Suprapubic skin (tissue), 4 donors: ENCODE data around the gene AIG1. TPM values are rescaled to one million over a fixed set of nuclear protein-coding genes. Genes with fewer than 3 reads are reported as not detected.
"Not testable (repeated sequence)": the region's sequence is repeated elsewhere in the genome, so short reads cannot be mapped to it uniquely, and the experiment has no call there.

Experiments used
- DNase-seq, 2 donors: peaks; one replicate each; pipeline ENCODE4 v3.0.0-alpha.2; 2019; ENCODE audit warnings: low spot score in 2 of 2
- H3K27ac ChIP-seq: fragments of 200-600 bp; sonication (generic); one replicate; pipeline ENCODE4 v1.5.1; 2019
- H3K27me3 ChIP-seq: fragments of 200-600 bp; sonication (generic); one replicate; pipeline ENCODE4 v1.5.1; 2019
- H3K36me3 ChIP-seq: fragments of 200-600 bp; sonication (generic); one replicate; pipeline ENCODE4 v1.5.1; 2019
- H3K4me1 ChIP-seq: fragments of 200-600 bp; sonication (generic); one replicate; pipeline ENCODE4 v1.5.1; 2019
- H3K4me3 ChIP-seq: fragments of 200-600 bp; sonication (generic); one replicate; pipeline ENCODE4 v1.5.1; 2019; ENCODE audit warnings: mild to moderate bottlenecking
- H3K9me3 ChIP-seq: fragments of 200-600 bp; sonication (generic); one replicate; pipeline ENCODE4 v1.5.1; 2019
- CTCF ChIP-seq, 2 donors: fragments of 200-600 bp in 1 of 2; fragments of 450-650 bp in 1 of 2; sonication (generic) in 1 of 2; IDR thresholded peaks; one replicate each; pipeline ENCODE4 v1.5.1; 2016 to 2019; ENCODE audit warnings: antibody characterized with exemption in 2 of 2, mild to moderate bottlenecking in 1 of 2, moderate library complexity in 1 of 2
- EP300 ChIP-seq: sonication (generic); formaldehyde crosslinking; IDR thresholded peaks from one replicate; pipeline ENCODE4 v1.6.1; 2017; ENCODE audit warnings: antibody characterized with exemption
- POLR2A ChIP-seq, 2 donors: fragments of 450-650 bp; IDR thresholded peaks; one replicate each; pipeline ENCODE4 v1.6.1; 2017; ENCODE audit warnings: antibody characterized with exemption in 2 of 2, mild to moderate bottlenecking in 2 of 2, moderate library complexity in 2 of 2
- POLR2AphosphoS5 ChIP-seq, 3 donors: sonication (generic); formaldehyde crosslinking; IDR thresholded peaks; one replicate each; pipeline ENCODE4 v1.6.1; 2017; ENCODE audit warnings: antibody characterized with exemption in 3 of 3
- WGBS: methylation state at CpG from one replicate; pipeline ENCODE4 v1.1.5; 2018; 5-methylcytosine and 5-hydroxymethylcytosine counted together
- total RNA-seq, 4 donors: library from RNA; depleted of rRNA; stranded (reverse); fragments of >200 nt; gene quantifications; one replicate each; pipeline ENCODE4 v1.1.0, GENCODE V29; 2016

Gene AIG1
- total RNA-seq: 10 to 100 TPM; 14.5 to 22.1 (median 19.7) TPM

GRCh38 chr6:143060806-143061596 lies at the start of gene AIG1:
AIG1 (plus strand) TSS chr6:143060889; CDS start chr6:143060926, 37 bp downstream.
- TF ChIP-seq EP300: no peak
- TF ChIP-seq POLR2AphosphoS5 (IDR thresholded peaks at IDR 0.05): peak in 1 of 3 donors; percentile 9
- Histone ChIP-seq H3K9me3 (no peaks in the 10 kb centered on the region), H3K27ac (peak within 1 kb of the TSS; percentile 89), H3K4me1 (peaks cover 18% of the 10 kb centered on the region), H3K27me3 (no peaks in the 10 kb centered on the region), H3K4me3 (peak within 1 kb of the TSS; percentile 68), H3K36me3 (no peaks in the 10 kb centered on the region)
- DNase-seq: peak; percentile 80 to 84
- 28% methylated on average over 8 of the region's 50 CpGs for WGBS

GRCh38 chr6:143014764-143015163 lies 45.9 kb upstream of the AIG1 start:
- Histone ChIP-seq H3K27ac (no peak overlapping the region), H3K4me1 (no peaks in the 10 kb centered on the region), H3K27me3 (no peaks in the 10 kb centered on the region), H3K9me3 (no peaks in the 10 kb centered on the region), H3K4me3 (no peak overlapping the region), H3K36me3 (no peaks in the 10 kb centered on the region)
- DNase-seq: no peak
- WGBS: 91% methylated on average over 2 of the region's 2 CpGs
- no peak for TF ChIP-seq POLR2A (IDR thresholded peaks at IDR 0.05)
- no peak for TF ChIP-seq EP300
- no peak for TF ChIP-seq CTCF (IDR thresholded peaks at IDR 0.05)
- TF ChIP-seq POLR2AphosphoS5 (IDR thresholded peaks at IDR 0.05): no peak

- no peaks in the 10 kb centered on the region for H3K9me3 ChIP-seq
- no peaks in the 10 kb centered on the region for H3K36me3 ChIP-seq
- 88% methylated on average over 4 of the region's 4 CpGs for WGBS
- H3K4me1 ChIP-seq: no peaks in the 10 kb centered on the region
- no peak for DNase-seq
- TF ChIP-seq POLR2AphosphoS5 (IDR thresholded peaks at IDR 0.05) (no peak), EP300 (no peak), CTCF (IDR thresholded peaks at IDR 0.05) (no peak), POLR2A (IDR thresholded peaks at IDR 0.05) (no peak)
- no peak overlapping the region for H3K4me3 ChIP-seq
- H3K27ac ChIP-seq: no peak overlapping the region
- no peaks in the 10 kb centered on the region for H3K27me3 ChIP-seq
These were observed 45.4 kb upstream of the AIG1 start for GRCh38 chr6:143015300-143015706.

- no peaks in the 10 kb centered on the region for H3K9me3 ChIP-seq
- H3K4me3 ChIP-seq: no peak overlapping the region
- WGBS: 58% methylated on average over 5 of the region's 5 CpGs
- no peak for DNase-seq
- no peaks in the 10 kb centered on the region for H3K27me3 ChIP-seq
- TF ChIP-seq POLR2A (IDR thresholded peaks at IDR 0.05): no peak
- TF ChIP-seq POLR2AphosphoS5 (IDR thresholded peaks at IDR 0.05): no peak
- TF ChIP-seq EP300: no peak
- no peak for TF ChIP-seq CTCF (IDR thresholded peaks at IDR 0.05)
- H3K4me1 ChIP-seq: no peaks in the 10 kb centered on the region
- no peak overlapping the region for H3K27ac ChIP-seq
- no peaks in the 10 kb centered on the region for H3K36me3 ChIP-seq
These were observed 41.7 kb upstream of the AIG1 start for GRCh38 chr6:143018955-143019354.

GRCh38 chr6:143020862-143021261 lies 39.8 kb upstream of the AIG1 start:
- H3K9me3 ChIP-seq, DNase-seq, H3K27ac ChIP-seq, H3K4me1 ChIP-seq, H3K36me3 ChIP-seq, H3K27me3 ChIP-seq, H3K4me3 ChIP-seq: not testable (repeated sequence)
- WGBS: 55% methylated on average over 2 of the region's 2 CpGs

GRCh38 chr6:143021543-143021942 lies 39.1 kb upstream of the AIG1 start:
- Histone ChIP-seq H3K4me3 (no peak overlapping the region), H3K36me3 (no peaks in the 10 kb centered on the region), H3K9me3 (no peaks in the 10 kb centered on the region), H3K27ac (no peak overlapping the region), H3K4me1 (no peaks in the 10 kb centered on the region), H3K27me3 (no peaks in the 10 kb centered on the region)
- no peak for DNase-seq
- 91% methylated on average over 6 of the region's 6 CpGs for WGBS
- TF ChIP-seq CTCF (IDR thresholded peaks at IDR 0.05) (no peak), POLR2AphosphoS5 (IDR thresholded peaks at IDR 0.05) (no peak), EP300 (no peak), POLR2A (IDR thresholded peaks at IDR 0.05) (no peak)
